H1 (cell line): ENCODE measurements around the gene PROSER1. TPM values are rescaled to one million over a fixed set of nuclear protein-coding genes. Genes with fewer than 3 reads are reported as not detected.

Experiments
- CHD7 ChIP-seq: fragments of 300-600 bp; sonication (generic); IDR thresholded peaks from 2 replicates; pipeline ENCODE4 v1.7.1; 2012; ENCODE audit warnings: low read length, moderate library complexity, mild to moderate bottlenecking, inconsistent platforms; ENCODE audit not compliant: insufficient replicate concordance
- HDAC6 ChIP-seq: IDR thresholded peaks from one replicate; pipeline ENCODE4 v1.7.1; 2012; ENCODE audit warnings: low read depth, mild to moderate bottlenecking, inconsistent platforms, low read length, moderate library complexity
- polyA plus RNA-seq, 7 experiments: library from polyadenylated mRNA; depleted of rRNA in 3 of 7; stranded (reverse) in 5 of 7; unstranded in 2 of 7; fragments of >200 nt in 5 of 7; fragments of 200-250 nt in 2 of 7; gene quantifications; 1 replicate in 5 of 7; 2 replicates in 1 of 7; 4 replicates in 1 of 7; pipeline versions ENCODE4 v1.2.1 to v1.2.3, GENCODE V29; 2011 to 2013; ENCODE audit warnings: missing spikeins in 2 of 7, mixed read lengths in 2 of 7
- total RNA-seq: library from RNA; stranded (reverse); fragmentation: NEBNext Ultra II Directional; extraction: Animal tissue kit (Norgen Biotek cat#: 25700); gene quantifications from 2 replicates; pipeline ENCODE4 v1.2.1, GENCODE V29; 2021

The PROSER1 gene
- total and polyA plus RNA-seq, 2 of the 8 experiments (the other 6 are each of a cell fraction or from before 2014, with no cell fraction given) = 99.2 to 116 TPM

DNA sequence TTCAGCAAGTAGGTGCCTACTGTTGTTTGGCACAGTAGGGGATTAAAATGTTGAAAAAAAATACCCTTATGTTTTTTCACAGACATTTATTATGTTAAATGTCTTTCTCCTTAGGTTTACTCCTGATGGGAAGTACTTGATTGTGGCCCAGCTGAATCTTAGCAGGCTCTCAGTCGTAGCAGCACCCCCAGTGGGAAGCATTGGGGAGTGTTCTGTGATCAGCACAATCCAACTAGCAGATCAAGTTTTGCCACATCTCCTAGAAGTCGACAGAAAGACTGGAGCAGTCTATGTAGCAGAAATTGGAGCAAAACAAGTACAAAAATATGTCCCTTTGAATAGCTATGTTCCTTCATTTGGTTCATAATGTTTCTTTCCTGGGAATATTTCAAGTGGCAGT is 9.7 kb upstream of the PROSER1 start (continued):
- no peak for TF ChIP-seq CHD7
- TF ChIP-seq HDAC6 = no peak
